IMR-90 (cell line): ENCODE measurements around the gene SRSF7.

ENCODE experiments used
- CEBPB ChIP-seq: IDR thresholded peaks from 2 replicates; pipeline ENCODE4 v1.6.1; 2012; ENCODE audit warnings: low read depth, low read length, improper control_type of control experiment
- CHD1 ChIP-seq: IDR thresholded peaks from 2 replicates; pipeline ENCODE4 v1.6.1; 2012; ENCODE audit warnings: low read depth, low read length, improper control_type of control experiment
- FOS ChIP-seq: fragments of 150-350 bp; IDR thresholded peaks from 2 replicates; pipeline ENCODE4 v1.6.1; 2016; ENCODE audit warnings: low read depth, low read length
- MAFK ChIP-seq: IDR thresholded peaks from 2 replicates; pipeline ENCODE4 v1.6.1; 2012; ENCODE audit warnings: low read depth, low read length, improper control_type of control experiment
- MAZ ChIP-seq: IDR thresholded peaks from 2 replicates; pipeline ENCODE4 v1.6.1; 2012; ENCODE audit warnings: low read depth, mild to moderate bottlenecking, low read length, improper control_type of control experiment, moderate library complexity, borderline replicate concordance
- POLR2A ChIP-seq: IDR thresholded peaks from 2 replicates; pipeline ENCODE4 v1.6.1; 2012; ENCODE audit warnings: mild to moderate bottlenecking, low read depth, low read length
- RCOR1 ChIP-seq: IDR thresholded peaks from 2 replicates; pipeline ENCODE4 v1.6.1; 2012; ENCODE audit warnings: mild to moderate bottlenecking, low read length, improper control_type of control experiment; ENCODE audit not compliant: insufficient replicate concordance
- RFX5 ChIP-seq: IDR thresholded peaks from 2 replicates; pipeline ENCODE4 v1.8.0; 2012; ENCODE audit warnings: low read depth, mild to moderate bottlenecking, low read length, moderate library complexity
- SMC3 ChIP-seq: fragments of 150-350 bp; IDR thresholded peaks from 2 replicates; pipeline ENCODE4 v1.6.1; 2016; ENCODE audit warnings: low read depth, mild to moderate bottlenecking, antibody characterized with exemption, low read length, moderate library complexity
- TF ChIP-seq, protein P1 (sequence below): conservative IDR thresholded peaks from 2 replicates; pipeline ENCODE4 v1.5.1; 2012; ENCODE audit warnings: mild to moderate bottlenecking, low read depth, low read length, improper control_type of control experiment
- TF ChIP-seq, protein P2 (sequence below): fragments of 150-350 bp; IDR thresholded peaks from 2 replicates; pipeline ENCODE4 v1.6.1; 2017; ENCODE audit warnings: mild to moderate bottlenecking, antibody characterized with exemption, low read length, low read depth
- TF ChIP-seq, protein P3 (sequence below): fragments of 150-350 bp; IDR thresholded peaks from 2 replicates; pipeline ENCODE4 v1.6.1; 2016; ENCODE audit warnings: low read depth, mild to moderate bottlenecking, low read length, moderate library complexity, borderline replicate concordance

DNA sequence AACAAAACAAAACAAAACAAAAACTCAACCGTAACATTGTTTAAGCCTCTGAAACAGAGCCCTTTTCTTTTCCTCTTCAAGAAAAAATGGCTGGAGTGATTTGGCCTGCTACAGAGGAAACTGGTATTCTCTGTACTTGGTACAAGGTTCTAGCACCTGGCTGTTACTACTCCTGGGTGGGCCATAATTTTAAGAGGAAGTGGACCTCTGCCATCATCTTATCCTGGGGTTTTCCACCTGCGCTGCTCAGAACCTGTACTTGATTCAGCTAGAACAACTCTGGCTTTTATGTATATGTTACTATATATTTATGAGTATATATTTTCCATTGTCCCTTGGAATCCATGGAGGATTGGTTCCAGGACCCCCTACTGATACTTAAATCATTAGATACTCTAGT is 22.5 kb downstream of the SRSF7 start:
- TF ChIP-seq, protein P1, sequence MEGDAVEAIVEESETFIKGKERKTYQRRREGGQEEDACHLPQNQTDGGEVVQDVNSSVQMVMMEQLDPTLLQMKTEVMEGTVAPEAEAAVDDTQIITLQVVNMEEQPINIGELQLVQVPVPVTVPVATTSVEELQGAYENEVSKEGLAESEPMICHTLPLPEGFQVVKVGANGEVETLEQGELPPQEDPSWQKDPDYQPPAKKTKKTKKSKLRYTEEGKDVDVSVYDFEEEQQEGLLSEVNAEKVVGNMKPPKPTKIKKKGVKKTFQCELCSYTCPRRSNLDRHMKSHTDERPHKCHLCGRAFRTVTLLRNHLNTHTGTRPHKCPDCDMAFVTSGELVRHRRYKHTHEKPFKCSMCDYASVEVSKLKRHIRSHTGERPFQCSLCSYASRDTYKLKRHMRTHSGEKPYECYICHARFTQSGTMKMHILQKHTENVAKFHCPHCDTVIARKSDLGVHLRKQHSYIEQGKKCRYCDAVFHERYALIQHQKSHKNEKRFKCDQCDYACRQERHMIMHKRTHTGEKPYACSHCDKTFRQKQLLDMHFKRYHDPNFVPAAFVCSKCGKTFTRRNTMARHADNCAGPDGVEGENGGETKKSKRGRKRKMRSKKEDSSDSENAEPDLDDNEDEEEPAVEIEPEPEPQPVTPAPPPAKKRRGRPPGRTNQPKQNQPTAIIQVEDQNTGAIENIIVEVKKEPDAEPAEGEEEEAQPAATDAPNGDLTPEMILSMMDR, result no peak
- TF ChIP-seq POLR2A, result no peak
- no peak for TF ChIP-seq FOS
- no peak for TF ChIP-seq CEBPB
- TF ChIP-seq CHD1, result no peak
- TF ChIP-seq, protein P2, sequence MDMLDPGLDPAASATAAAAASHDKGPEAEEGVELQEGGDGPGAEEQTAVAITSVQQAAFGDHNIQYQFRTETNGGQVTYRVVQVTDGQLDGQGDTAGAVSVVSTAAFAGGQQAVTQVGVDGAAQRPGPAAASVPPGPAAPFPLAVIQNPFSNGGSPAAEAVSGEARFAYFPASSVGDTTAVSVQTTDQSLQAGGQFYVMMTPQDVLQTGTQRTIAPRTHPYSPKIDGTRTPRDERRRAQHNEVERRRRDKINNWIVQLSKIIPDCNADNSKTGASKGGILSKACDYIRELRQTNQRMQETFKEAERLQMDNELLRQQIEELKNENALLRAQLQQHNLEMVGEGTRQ, result no peak
- TF ChIP-seq RCOR1, result no peak
- no peak for TF ChIP-seq SMC3
- no peak for TF ChIP-seq MAZ
- TF ChIP-seq, protein P3, sequence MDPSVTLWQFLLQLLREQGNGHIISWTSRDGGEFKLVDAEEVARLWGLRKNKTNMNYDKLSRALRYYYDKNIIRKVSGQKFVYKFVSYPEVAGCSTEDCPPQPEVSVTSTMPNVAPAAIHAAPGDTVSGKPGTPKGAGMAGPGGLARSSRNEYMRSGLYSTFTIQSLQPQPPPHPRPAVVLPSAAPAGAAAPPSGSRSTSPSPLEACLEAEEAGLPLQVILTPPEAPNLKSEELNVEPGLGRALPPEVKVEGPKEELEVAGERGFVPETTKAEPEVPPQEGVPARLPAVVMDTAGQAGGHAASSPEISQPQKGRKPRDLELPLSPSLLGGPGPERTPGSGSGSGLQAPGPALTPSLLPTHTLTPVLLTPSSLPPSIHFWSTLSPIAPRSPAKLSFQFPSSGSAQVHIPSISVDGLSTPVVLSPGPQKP, result no peak
- TF ChIP-seq RFX5, result no peak
- no peak for TF ChIP-seq MAFK
